ENCODE measurements around the gene SDK2. TPM values are rescaled to one million over a fixed set of nuclear protein-coding genes. Genes with fewer than 3 reads are reported as not detected.

The SDK2 gene
- total and polyA plus RNA-seq, 2 of the 4 experiments (the other 2 are of a cell fraction) = under 0.01 to 0.03 TPM

- CTCF ChIA-PET = no interaction called here
- H3K9me1 ChIP-seq (ENCODE audit: insufficient read depth, low read length) = no peaks in the 10 kb centered on the region
- no peak overlapping the region for H4K5ac ChIP-seq (ENCODE audit: low read depth, low read length)
- dilution Hi-C loops (cut with HindIII; ENCODE audit: low sequenced_read_pairs, unreplicated experiment) = no loop called here
- no peak overlapping the region for H2AFZ ChIP-seq (replicated peaks; ENCODE audit: low read length, poor library complexity)
- H3K4me3 ChIP-seq (ENCODE audit: insufficient read depth, low read depth, low read length) = no peak overlapping the region
- BruUV-seq (replicated peaks) = no TSS peak
- H3K4me2 ChIP-seq (ENCODE audit: low read depth, low read length) = no peak overlapping the region
- no peak overlapping the region for H3K27ac ChIP-seq (ENCODE audit: insufficient read depth, low read length)
- no peaks in the 10 kb centered on the region for H3K9me3 ChIP-seq (ENCODE audit: control insufficient read depth, insufficient read depth, low read length)
- in situ Hi-C loops (cut with MboI; ENCODE audit: low sequenced_read_pairs) = no loop called here
- H2BK5ac ChIP-seq (ENCODE audit: low read depth, low read length, poor library complexity, severe bottlenecking) = no peak overlapping the region
- no peaks in the 10 kb centered on the region for H3K4me1 ChIP-seq (ENCODE audit: control insufficient read depth, insufficient read depth, low read length)
- POLR2A ChIA-PET (ENCODE audit: unreplicated experiment) = no interaction called here
- H3K79me1 ChIP-seq (ENCODE audit: low read depth in 1 of 2, low read length in 2 of 2) = no peaks in the 10 kb centered on the region
- H3K56ac ChIP-seq (ENCODE audit: extremely low read depth, insufficient read depth, low read length) = no peak overlapping the region
- H2BK120ac ChIP-seq (ENCODE audit: low read depth, low read length) = no peak overlapping the region
- H3K9ac ChIP-seq (ENCODE audit: low read depth, low read length) = no peak overlapping the region
- H4K91ac ChIP-seq (ENCODE audit: insufficient read depth, low read depth, low read length) = no peak overlapping the region
- no peak overlapping the region for H2AK9ac ChIP-seq (replicated peaks; ENCODE audit: low read depth, low read length, poor library complexity)
- no peak overlapping the region for H3K14ac ChIP-seq (replicated peaks; ENCODE audit: low read depth, low read length)
- no peak overlapping the region for H2BK15ac ChIP-seq (ENCODE audit: low read depth, low read length)
- H4K8ac ChIP-seq (ENCODE audit: low read depth in 2 of 2, low read length in 2 of 2) = no peak overlapping the region
- WGBS, 2 experiments (ENCODE audit: extremely low coverage in 2 of 2, insufficient read length in 1 of 2) = 80% methylated on average over 1 of the region's 8 CpGs; no CpG with 5 or more reads in 1 of the 2 experiments
- no peaks in the 10 kb centered on the region for H4K20me1 ChIP-seq (ENCODE audit: insufficient read depth, low read length)
- no peak for ATAC-seq (ENCODE audit: low read depth)
- DNase-seq = no peak
- no peak overlapping the region for H2AK5ac ChIP-seq (ENCODE audit: low read depth, low read length)
- no peak overlapping the region for H3K18ac ChIP-seq (ENCODE audit: low read depth, low read length)
- H3K27me3 ChIP-seq (ENCODE audit: control insufficient read depth, insufficient read depth, low read length) = peaks cover 14% of the 10 kb centered on the region
- H3K23ac ChIP-seq (ENCODE audit: low read depth, low read length) = no peak overlapping the region
- TF ChIP-seq CEBPB (IDR thresholded peaks at IDR 0.05; ENCODE audit: low read depth, low read length) (no peak), SMC3 (IDR thresholded peaks at IDR 0.05; ENCODE audit: low read depth, low read length) (no peak)
- no peaks in the 10 kb centered on the region for H3K36me3 ChIP-seq (ENCODE audit: control insufficient read depth, insufficient read depth, low read length)
- intact Hi-C loops (cut with micrococcal nuclease) = no loop called here
- H3K4ac ChIP-seq (ENCODE audit: low read depth, low read length) = no peak overlapping the region
- H2BK20ac ChIP-seq (ENCODE audit: low read depth, low read length) = no peak overlapping the region
These were observed 264.4 kb downstream of the SDK2 start for GRCh38 chr17:73379826-73380225.
